GM23338 (cell line): ENCODE results near the gene UQCC2. TPM values are rescaled to one million over a fixed set of nuclear protein-coding genes. Genes with fewer than 3 reads are reported as not detected.

Experiments
- ATAC-seq: fragments of 200-7000 bp; cut with Tn5 transposase; 3 replicates; pipeline ENCODE4 v1.9.1; 2020
- DNase-seq: peaks from one replicate; pipeline ENCODE4 v3.0.0-alpha.2; 2015; ENCODE audit warnings: low spot score
- H2AFZ ChIP-seq: fragments of 200-600 bp; sonication (generic); 2 replicates; pipeline ENCODE4 v1.8.0; 2016; ENCODE audit warnings: antibody characterized with exemption, mild to moderate bottlenecking, moderate library complexity
- H3F3A ChIP-seq: fragments of 200-600 bp; sonication (generic); replicated peaks from 2 replicates; pipeline ENCODE4 v1.8.0; 2017; ENCODE audit warnings: antibody characterized with exemption, mixed run types, low read depth
- H3K27ac ChIP-seq: fragments of 200-600 bp; sonication (generic); 2 replicates; pipeline ENCODE4 v1.6.1; 2016; ENCODE audit warnings: low read depth
- H3K27me3 ChIP-seq: fragments of 200-600 bp; sonication (generic); 2 replicates; pipeline ENCODE4 v1.8.0; 2016; ENCODE audit warnings: mild to moderate bottlenecking, mixed run types, moderate library complexity; ENCODE audit not compliant: insufficient read depth
- H3K36me3 ChIP-seq: fragments of 200-600 bp; sonication (generic); 2 replicates; pipeline ENCODE4 v1.8.0; 2016; ENCODE audit warnings: mild to moderate bottlenecking; ENCODE audit not compliant: insufficient read depth
- H3K4me1 ChIP-seq: fragments of 200-600 bp; sonication (generic); 2 replicates; pipeline ENCODE4 v1.8.0; 2016; ENCODE audit warnings: mild to moderate bottlenecking, moderate library complexity; ENCODE audit not compliant: insufficient read depth
- H3K4me2 ChIP-seq: fragments of 200-600 bp; sonication (generic); 2 replicates; pipeline ENCODE4 v1.7.1; 2017; ENCODE audit warnings: mixed run types
- H3K4me3 ChIP-seq: fragments of 200-600 bp; sonication (generic); 2 replicates; pipeline ENCODE4 v1.6.1; 2016; ENCODE audit warnings: mixed run types
- H3K79me2 ChIP-seq: fragments of 200-600 bp; sonication (generic); replicated peaks from 2 replicates; pipeline ENCODE4 v1.8.0; 2017; ENCODE audit warnings: mild to moderate bottlenecking; ENCODE audit not compliant: insufficient read depth
- H3K9me2 ChIP-seq: fragments of 200-600 bp; sonication (generic); 2 replicates; pipeline ENCODE4 v1.8.0; 2017; ENCODE audit not compliant: insufficient read depth
- H4K20me1 ChIP-seq: fragments of 200-600 bp; sonication (generic); replicated peaks from 2 replicates; pipeline ENCODE4 v1.8.0; 2017; ENCODE audit warnings: mild to moderate bottlenecking; ENCODE audit not compliant: insufficient read depth
- H3K27ac Mint-ChIP-seq: 2 replicates; pipeline ENCODE4 v1.8.0; 2020; ENCODE audit warnings: inconsistent platforms, mild to moderate bottlenecking, moderate library complexity, mixed read lengths
- H3K27me3 Mint-ChIP-seq: 3 replicates; pipeline ENCODE4 v1.8.0; 2022; ENCODE audit warnings: low read depth, mild to moderate bottlenecking, moderate library complexity, mixed read lengths, inconsistent platforms; ENCODE audit not compliant: insufficient read depth, poor library complexity
- H3K36me3 Mint-ChIP-seq: 3 replicates; pipeline ENCODE4 v1.8.0; 2021; ENCODE audit warnings: low read depth, mild to moderate bottlenecking, inconsistent platforms, moderate library complexity, mixed read lengths
- H3K4me1 Mint-ChIP-seq: 3 replicates; pipeline ENCODE4 v1.8.0; 2020; ENCODE audit warnings: mild to moderate bottlenecking, inconsistent platforms, mixed read lengths
- H3K4me3 Mint-ChIP-seq: 3 replicates; pipeline ENCODE4 v1.8.0; 2021; ENCODE audit warnings: moderate library complexity, mild to moderate bottlenecking, inconsistent platforms, mixed read lengths
- H3K9me3 Mint-ChIP-seq: 3 replicates; pipeline ENCODE4 v1.8.0; 2020; ENCODE audit warnings: moderate library complexity, mild to moderate bottlenecking, inconsistent platforms, mixed read lengths
- CREB1 ChIP-seq: fragments of 250-450 bp; sonication (Bioruptor Pico); IDR thresholded peaks from 2 replicates; pipeline ENCODE4 v1.5.0; 2020; ENCODE audit warnings: low read depth, mild to moderate bottlenecking, moderate library complexity
- EZH2 ChIP-seq: fragments of 200-600 bp; sonication (generic); IDR thresholded peaks from one replicate; pipeline ENCODE4 v1.8.0; 2017; ENCODE audit warnings: antibody characterized with exemption, mild to moderate bottlenecking, low read depth; ENCODE audit not compliant: unreplicated experiment
- EZH2phosphoT487 ChIP-seq: fragments of 200-600 bp; sonication (generic); IDR thresholded peaks from one replicate; pipeline ENCODE4 v1.8.1; 2018; ENCODE audit warnings: antibody characterized with exemption; ENCODE audit not compliant: unreplicated experiment
- JUNB ChIP-seq: IDR thresholded peaks from one replicate; pipeline ENCODE4 v1.6.1; 2016; ENCODE audit warnings: antibody characterized with exemption; ENCODE audit not compliant: unreplicated experiment
- NANOG ChIP-seq: IDR thresholded peaks from 2 replicates; pipeline ENCODE4 v1.6.1; 2016; ENCODE audit warnings: antibody characterized with exemption, borderline replicate concordance
- POLR2AphosphoS5 ChIP-seq: IDR thresholded peaks from 2 replicates; pipeline ENCODE4 v1.6.1; 2016; ENCODE audit warnings: antibody characterized with exemption, low read depth
- STAT1 ChIP-seq: IDR thresholded peaks from one replicate; pipeline ENCODE4 v1.6.1; 2016; ENCODE audit warnings: antibody characterized with exemption; ENCODE audit not compliant: unreplicated experiment
- ZNF114 ChIP-seq: fragments of 250-450 bp; sonication (Bioruptor Pico); IDR thresholded peaks from 2 replicates; pipeline ENCODE4 v1.5.0; 2020; ENCODE audit warnings: mild to moderate bottlenecking, moderate library complexity
- ZNF331 ChIP-seq: fragments of 250-450 bp; sonication (Bioruptor Pico); IDR thresholded peaks from 2 replicates; pipeline ENCODE4 v1.5.0; 2020; ENCODE audit warnings: low read depth, mild to moderate bottlenecking, moderate library complexity
- polyA plus RNA-seq: library from polyadenylated mRNA; unstranded; fragments of >200 nt; fragmentation: Nextera tagmentation; extraction: Ambion mirVana; gene quantifications from 2 replicates; pipeline ENCODE4 v1.2.1, GENCODE V29; 2016
- total RNA-seq: library from RNA; depleted of rRNA; stranded (reverse); fragments of >200 nt; shearing (Covaris generic); gene quantifications from 2 replicates; pipeline ENCODE4 v1.2.3, GENCODE V29; 2014
- TF ChIP-seq, protein P1 (sequence below), 2 experiments: fragments of 200-600 bp in 1 of 2; sonication (generic) in 1 of 2; conservative IDR thresholded peaks; 2 replicates each; pipeline versions ENCODE4 v1.5.1 to v1.6.1; 2016 to 2017; ENCODE audit warnings: antibody characterized with exemption in 2 of 2, low read depth in 2 of 2, mild to moderate bottlenecking in 2 of 2, moderate library complexity in 1 of 2
- TF ChIP-seq, protein P2 (sequence below): IDR thresholded peaks from 2 replicates; pipeline ENCODE4 v1.6.1; 2016; ENCODE audit warnings: antibody characterized with exemption
- TF ChIP-seq, protein P3 (sequence below): fragments of 250-450 bp; sonication (Bioruptor Pico); IDR thresholded peaks from 2 replicates; pipeline ENCODE4 v1.5.0; 2020; ENCODE audit warnings: mild to moderate bottlenecking, moderate library complexity
- TF ChIP-seq, protein P4 (sequence below): IDR thresholded peaks from one replicate; pipeline ENCODE4 v1.6.1; 2018; ENCODE audit warnings: antibody characterized with exemption; ENCODE audit not compliant: unreplicated experiment

The UQCC2 gene
- total and polyA plus RNA-seq, 2 experiments from 2014 or later = 48.9 to 379 TPM

DNA sequence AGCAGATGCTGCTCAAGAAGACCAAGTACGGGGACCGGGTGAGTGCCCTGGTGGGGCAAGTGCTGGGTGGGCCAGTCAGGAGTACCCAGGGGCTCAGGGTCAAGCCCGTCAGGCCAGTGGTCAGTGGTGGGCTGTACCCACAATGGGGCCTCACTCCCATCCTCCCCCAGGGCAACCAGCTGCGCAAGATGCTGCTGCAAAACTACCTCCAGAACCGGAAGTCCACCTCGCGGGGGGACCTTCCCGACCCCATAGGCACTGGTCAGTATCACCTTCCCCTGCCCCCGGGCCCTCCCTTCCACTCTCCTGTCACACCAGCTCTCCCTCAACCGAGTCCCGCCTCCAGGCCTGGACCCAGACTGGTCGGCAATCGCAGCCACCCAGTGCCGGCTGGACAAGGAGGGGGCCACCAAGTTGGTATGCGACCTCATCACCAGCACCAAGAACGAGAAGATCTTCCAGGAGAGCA is 27.0 kb downstream of the UQCC2 start:
- no peak overlapping the region for H3K27ac Mint-ChIP-seq
- Histone ChIP-seq H3K4me2 (no peak overlapping the region), H3K4me1 (no peaks in the 10 kb centered on the region), H3K9me2 (no peaks in the 10 kb centered on the region), H3K36me3 (peaks cover 2% of the 10 kb centered on the region; the same call in 1 of the 2 replicates), H2AFZ (no peak overlapping the region), H3K27me3 (no peaks in the 10 kb centered on the region), H3F3A (no peaks in the 10 kb centered on the region), H3K27ac (no peak overlapping the region), H3K4me3 (no peak overlapping the region), H3K79me2 (no peaks in the 10 kb centered on the region), H4K20me1 (no peaks in the 10 kb centered on the region; the same call in 1 of the 2 replicates)
- H3K27me3 Mint-ChIP-seq = peaks cover 9% of the 10 kb centered on the region
- no peak for DNase-seq
- H3K4me1 Mint-ChIP-seq = no peaks in the 10 kb centered on the region; the same call in 2 of the 3 replicates
- no peak for ATAC-seq
- peaks cover 47% of the 10 kb centered on the region for H3K36me3 Mint-ChIP-seq
- TF ChIP-seq EZH2 (no peak), STAT1 (no peak), NANOG (no peak), EZH2phosphoT487 (no peak), ZNF331 (no peak), JUNB (no peak), CREB1 (CRISPR knock-in tag) (no peak), ZNF114 (CRISPR knock-in tag) (no peak), POLR2AphosphoS5 (no peak)
- TF ChIP-seq, protein P1, sequence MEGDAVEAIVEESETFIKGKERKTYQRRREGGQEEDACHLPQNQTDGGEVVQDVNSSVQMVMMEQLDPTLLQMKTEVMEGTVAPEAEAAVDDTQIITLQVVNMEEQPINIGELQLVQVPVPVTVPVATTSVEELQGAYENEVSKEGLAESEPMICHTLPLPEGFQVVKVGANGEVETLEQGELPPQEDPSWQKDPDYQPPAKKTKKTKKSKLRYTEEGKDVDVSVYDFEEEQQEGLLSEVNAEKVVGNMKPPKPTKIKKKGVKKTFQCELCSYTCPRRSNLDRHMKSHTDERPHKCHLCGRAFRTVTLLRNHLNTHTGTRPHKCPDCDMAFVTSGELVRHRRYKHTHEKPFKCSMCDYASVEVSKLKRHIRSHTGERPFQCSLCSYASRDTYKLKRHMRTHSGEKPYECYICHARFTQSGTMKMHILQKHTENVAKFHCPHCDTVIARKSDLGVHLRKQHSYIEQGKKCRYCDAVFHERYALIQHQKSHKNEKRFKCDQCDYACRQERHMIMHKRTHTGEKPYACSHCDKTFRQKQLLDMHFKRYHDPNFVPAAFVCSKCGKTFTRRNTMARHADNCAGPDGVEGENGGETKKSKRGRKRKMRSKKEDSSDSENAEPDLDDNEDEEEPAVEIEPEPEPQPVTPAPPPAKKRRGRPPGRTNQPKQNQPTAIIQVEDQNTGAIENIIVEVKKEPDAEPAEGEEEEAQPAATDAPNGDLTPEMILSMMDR (conservative IDR thresholded peaks at IDR 0.05; ENCODE audit: low read depth in 2 of 2) = no peak
- TF ChIP-seq, protein P2, sequence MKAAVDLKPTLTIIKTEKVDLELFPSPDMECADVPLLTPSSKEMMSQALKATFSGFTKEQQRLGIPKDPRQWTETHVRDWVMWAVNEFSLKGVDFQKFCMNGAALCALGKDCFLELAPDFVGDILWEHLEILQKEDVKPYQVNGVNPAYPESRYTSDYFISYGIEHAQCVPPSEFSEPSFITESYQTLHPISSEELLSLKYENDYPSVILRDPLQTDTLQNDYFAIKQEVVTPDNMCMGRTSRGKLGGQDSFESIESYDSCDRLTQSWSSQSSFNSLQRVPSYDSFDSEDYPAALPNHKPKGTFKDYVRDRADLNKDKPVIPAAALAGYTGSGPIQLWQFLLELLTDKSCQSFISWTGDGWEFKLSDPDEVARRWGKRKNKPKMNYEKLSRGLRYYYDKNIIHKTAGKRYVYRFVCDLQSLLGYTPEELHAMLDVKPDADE = no peak
- TF ChIP-seq, protein P3, sequence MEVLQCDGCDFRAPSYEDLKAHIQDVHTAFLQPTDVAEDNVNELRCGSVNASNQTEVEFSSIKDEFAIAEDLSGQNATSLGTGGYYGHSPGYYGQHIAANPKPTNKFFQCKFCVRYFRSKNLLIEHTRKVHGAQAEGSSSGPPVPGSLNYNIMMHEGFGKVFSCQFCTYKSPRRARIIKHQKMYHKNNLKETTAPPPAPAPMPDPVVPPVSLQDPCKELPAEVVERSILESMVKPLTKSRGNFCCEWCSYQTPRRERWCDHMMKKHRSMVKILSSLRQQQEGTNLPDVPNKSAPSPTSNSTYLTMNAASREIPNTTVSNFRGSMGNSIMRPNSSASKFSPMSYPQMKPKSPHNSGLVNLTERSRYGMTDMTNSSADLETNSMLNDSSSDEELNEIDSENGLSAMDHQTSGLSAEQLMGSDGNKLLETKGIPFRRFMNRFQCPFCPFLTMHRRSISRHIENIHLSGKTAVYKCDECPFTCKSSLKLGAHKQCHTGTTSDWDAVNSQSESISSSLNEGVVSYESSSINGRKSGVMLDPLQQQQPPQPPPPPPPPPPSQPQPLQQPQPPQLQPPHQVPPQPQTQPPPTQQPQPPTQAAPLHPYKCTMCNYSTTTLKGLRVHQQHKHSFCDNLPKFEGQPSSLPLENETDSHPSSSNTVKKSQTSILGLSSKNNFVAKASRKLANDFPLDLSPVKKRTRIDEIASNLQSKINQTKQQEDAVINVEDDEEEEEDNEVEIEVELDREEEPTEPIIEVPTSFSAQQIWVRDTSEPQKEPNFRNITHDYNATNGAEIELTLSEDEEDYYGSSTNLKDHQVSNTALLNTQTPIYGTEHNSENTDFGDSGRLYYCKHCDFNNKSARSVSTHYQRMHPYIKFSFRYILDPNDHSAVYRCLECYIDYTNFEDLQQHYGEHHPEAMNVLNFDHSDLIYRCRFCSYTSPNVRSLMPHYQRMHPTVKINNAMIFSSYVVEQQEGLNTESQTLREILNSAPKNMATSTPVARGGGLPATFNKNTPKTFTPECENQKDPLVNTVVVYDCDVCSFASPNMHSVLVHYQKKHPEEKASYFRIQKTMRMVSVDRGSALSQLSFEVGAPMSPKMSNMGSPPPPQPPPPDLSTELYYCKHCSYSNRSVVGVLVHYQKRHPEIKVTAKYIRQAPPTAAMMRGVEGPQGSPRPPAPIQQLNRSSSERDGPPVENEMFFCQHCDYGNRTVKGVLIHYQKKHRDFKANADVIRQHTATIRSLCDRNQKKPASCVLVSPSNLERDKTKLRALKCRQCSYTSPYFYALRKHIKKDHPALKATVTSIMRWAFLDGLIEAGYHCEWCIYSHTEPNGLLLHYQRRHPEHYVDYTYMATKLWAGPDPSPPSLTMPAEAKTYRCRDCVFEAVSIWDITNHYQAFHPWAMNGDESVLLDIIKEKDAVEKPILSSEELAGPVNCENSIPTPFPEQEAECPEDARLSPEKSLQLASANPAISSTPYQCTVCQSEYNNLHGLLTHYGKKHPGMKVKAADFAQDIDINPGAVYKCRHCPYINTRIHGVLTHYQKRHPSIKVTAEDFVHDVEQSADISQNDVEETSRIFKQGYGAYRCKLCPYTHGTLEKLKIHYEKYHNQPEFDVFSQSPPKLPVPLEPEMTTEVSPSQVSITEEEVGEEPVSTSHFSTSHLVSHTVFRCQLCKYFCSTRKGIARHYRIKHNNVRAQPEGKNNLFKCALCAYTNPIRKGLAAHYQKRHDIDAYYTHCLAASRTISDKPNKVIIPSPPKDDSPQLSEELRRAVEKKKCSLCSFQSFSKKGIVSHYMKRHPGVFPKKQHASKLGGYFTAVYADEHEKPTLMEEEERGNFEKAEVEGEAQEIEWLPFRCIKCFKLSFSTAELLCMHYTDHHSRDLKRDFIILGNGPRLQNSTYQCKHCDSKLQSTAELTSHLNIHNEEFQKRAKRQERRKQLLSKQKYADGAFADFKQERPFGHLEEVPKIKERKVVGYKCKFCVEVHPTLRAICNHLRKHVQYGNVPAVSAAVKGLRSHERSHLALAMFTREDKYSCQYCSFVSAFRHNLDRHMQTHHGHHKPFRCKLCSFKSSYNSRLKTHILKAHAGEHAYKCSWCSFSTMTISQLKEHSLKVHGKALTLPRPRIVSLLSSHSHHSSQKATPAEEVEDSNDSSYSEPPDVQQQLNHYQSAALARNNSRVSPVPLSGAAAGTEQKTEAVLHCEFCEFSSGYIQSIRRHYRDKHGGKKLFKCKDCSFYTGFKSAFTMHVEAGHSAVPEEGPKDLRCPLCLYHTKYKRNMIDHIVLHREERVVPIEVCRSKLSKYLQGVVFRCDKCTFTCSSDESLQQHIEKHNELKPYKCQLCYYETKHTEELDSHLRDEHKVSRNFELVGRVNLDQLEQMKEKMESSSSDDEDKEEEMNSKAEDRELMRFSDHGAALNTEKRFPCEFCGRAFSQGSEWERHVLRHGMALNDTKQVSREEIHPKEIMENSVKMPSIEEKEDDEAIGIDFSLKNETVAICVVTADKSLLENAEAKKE (CRISPR knock-in tag) = no peak
- TF ChIP-seq, protein P4, sequence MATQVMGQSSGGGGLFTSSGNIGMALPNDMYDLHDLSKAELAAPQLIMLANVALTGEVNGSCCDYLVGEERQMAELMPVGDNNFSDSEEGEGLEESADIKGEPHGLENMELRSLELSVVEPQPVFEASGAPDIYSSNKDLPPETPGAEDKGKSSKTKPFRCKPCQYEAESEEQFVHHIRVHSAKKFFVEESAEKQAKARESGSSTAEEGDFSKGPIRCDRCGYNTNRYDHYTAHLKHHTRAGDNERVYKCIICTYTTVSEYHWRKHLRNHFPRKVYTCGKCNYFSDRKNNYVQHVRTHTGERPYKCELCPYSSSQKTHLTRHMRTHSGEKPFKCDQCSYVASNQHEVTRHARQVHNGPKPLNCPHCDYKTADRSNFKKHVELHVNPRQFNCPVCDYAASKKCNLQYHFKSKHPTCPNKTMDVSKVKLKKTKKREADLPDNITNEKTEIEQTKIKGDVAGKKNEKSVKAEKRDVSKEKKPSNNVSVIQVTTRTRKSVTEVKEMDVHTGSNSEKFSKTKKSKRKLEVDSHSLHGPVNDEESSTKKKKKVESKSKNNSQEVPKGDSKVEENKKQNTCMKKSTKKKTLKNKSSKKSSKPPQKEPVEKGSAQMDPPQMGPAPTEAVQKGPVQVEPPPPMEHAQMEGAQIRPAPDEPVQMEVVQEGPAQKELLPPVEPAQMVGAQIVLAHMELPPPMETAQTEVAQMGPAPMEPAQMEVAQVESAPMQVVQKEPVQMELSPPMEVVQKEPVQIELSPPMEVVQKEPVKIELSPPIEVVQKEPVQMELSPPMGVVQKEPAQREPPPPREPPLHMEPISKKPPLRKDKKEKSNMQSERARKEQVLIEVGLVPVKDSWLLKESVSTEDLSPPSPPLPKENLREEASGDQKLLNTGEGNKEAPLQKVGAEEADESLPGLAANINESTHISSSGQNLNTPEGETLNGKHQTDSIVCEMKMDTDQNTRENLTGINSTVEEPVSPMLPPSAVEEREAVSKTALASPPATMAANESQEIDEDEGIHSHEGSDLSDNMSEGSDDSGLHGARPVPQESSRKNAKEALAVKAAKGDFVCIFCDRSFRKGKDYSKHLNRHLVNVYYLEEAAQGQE = no peak
- H3K4me3 Mint-ChIP-seq = no peak overlapping the region
- H3K9me3 Mint-ChIP-seq = no peaks in the 10 kb centered on the region; the same call in 2 of the 3 replicates
